Esophagus muscularis mucosa (tissue), 3 donors: ENCODE results near the gene CAMK1.

ENCODE experiments used
- CTCF ChIP-seq, 3 experiments: fragments of 200-600 bp in 2 of 3; fragments of 450-650 bp in 1 of 3; sonication (generic) in 2 of 3; IDR thresholded peaks; one replicate each; pipeline ENCODE4 v1.5.1; 2017 to 2019; ENCODE audit warnings: antibody characterized with exemption in 3 of 3, mild to moderate bottlenecking in 2 of 3, moderate library complexity in 1 of 3
- POLR2A ChIP-seq: fragments of 450-650 bp; IDR thresholded peaks from one replicate; pipeline ENCODE4 v1.6.1; 2017; ENCODE audit warnings: antibody characterized with exemption, moderate library complexity, mild to moderate bottlenecking, low read depth
- POLR2AphosphoS5 ChIP-seq, 2 donors: sonication (generic); formaldehyde crosslinking; IDR thresholded peaks; one replicate each; pipeline ENCODE4 v1.6.1; 2017; ENCODE audit warnings: antibody characterized with exemption in 2 of 2

GRCh38 chr3:9769012-9769411 lies 735 bp downstream of the CAMK1 start:
- TF ChIP-seq POLR2A (no peak), CTCF (IDR thresholded peaks at IDR 0.05) (no peak), POLR2AphosphoS5 (IDR thresholded peaks at IDR 0.05) (no peak)
